DND-41 (cell line): ENCODE data around the gene ERC1.

ENCODE experiments used
- ATAC-seq: fragments of 200-7000 bp; cut with Tn5 transposase; 3 replicates; pipeline ENCODE4 v1.9.1; 2021; ENCODE audit warnings: low read depth; ENCODE audit not compliant: insufficient read depth
- DNase-seq: peaks from one replicate; pipeline ENCODE4 v3.0.0-alpha.2; 2020
- H2AFZ ChIP-seq: 2 replicates; pipeline ENCODE4 v1.6.0; 2012; ENCODE audit warnings: low read depth, low read length
- H3K27ac ChIP-seq: 2 replicates; pipeline ENCODE4 v1.5.1; 2012; ENCODE audit warnings: low read length, inconsistent platforms
- H3K27me3 ChIP-seq: fragments of 200-600 bp; sonication (generic); 2 replicates; pipeline ENCODE4 v1.6.0; 2012; ENCODE audit warnings: low read length, mild to moderate bottlenecking, inconsistent platforms; ENCODE audit not compliant: insufficient read depth, poor library complexity
- H3K36me3 ChIP-seq: 2 replicates; pipeline ENCODE4 v1.5.1; 2012; ENCODE audit warnings: low read length, inconsistent platforms; ENCODE audit not compliant: insufficient read depth
- H3K4me1 ChIP-seq: 2 replicates; pipeline ENCODE4 v1.5.1; 2012; ENCODE audit warnings: mild to moderate bottlenecking, low read length; ENCODE audit not compliant: insufficient read depth
- H3K4me2 ChIP-seq: 2 replicates; pipeline ENCODE4 v1.6.0; 2012; ENCODE audit warnings: mild to moderate bottlenecking, moderate library complexity, low read length, inconsistent platforms; ENCODE audit not compliant: insufficient read depth
- H3K4me3 ChIP-seq, 2 experiments: fragments of 200-600 bp in 1 of 2; shearing (Covaris generic) in 1 of 2; 2 replicates each; pipeline ENCODE4 v1.5.1; 2012 to 2016; ENCODE audit warnings: inconsistent platforms in 2 of 2, low read length in 2 of 2, mild to moderate bottlenecking in 2 of 2, low read depth in 1 of 2, moderate library complexity in 1 of 2
- H3K79me2 ChIP-seq: 2 replicates; pipeline ENCODE4 v1.6.0; 2012; ENCODE audit warnings: low read length, inconsistent platforms; ENCODE audit not compliant: insufficient read depth
- H3K9ac ChIP-seq: 2 replicates; pipeline ENCODE4 v1.6.0; 2012; ENCODE audit warnings: low read depth, mild to moderate bottlenecking, inconsistent platforms, low read length, moderate library complexity
- H3K9me3 ChIP-seq: 2 replicates; pipeline ENCODE4 v1.5.1; 2012; ENCODE audit warnings: low read length, moderate library complexity, mild to moderate bottlenecking, inconsistent platforms; ENCODE audit not compliant: insufficient read depth, severe bottlenecking
- H4K20me1 ChIP-seq: 2 replicates; pipeline ENCODE4 v1.6.0; 2012; ENCODE audit warnings: low read length; ENCODE audit not compliant: insufficient read depth
- EZH2 ChIP-seq: IDR thresholded peaks from 3 replicates; pipeline ENCODE4 v1.6.1; 2012; ENCODE audit warnings: borderline replicate concordance, low read depth, mild to moderate bottlenecking, moderate library complexity, low read length, inconsistent platforms; ENCODE audit not compliant: severe bottlenecking
- TF ChIP-seq, protein P1 (sequence below): IDR thresholded peaks from 2 replicates; pipeline ENCODE4 v1.5.1; 2012; ENCODE audit warnings: borderline replicate concordance, low read length, moderate library complexity, mild to moderate bottlenecking; ENCODE audit not compliant: poor library complexity, severe bottlenecking; ENCODE audit errors: extremely low read depth

ERC1 gene

DNA sequence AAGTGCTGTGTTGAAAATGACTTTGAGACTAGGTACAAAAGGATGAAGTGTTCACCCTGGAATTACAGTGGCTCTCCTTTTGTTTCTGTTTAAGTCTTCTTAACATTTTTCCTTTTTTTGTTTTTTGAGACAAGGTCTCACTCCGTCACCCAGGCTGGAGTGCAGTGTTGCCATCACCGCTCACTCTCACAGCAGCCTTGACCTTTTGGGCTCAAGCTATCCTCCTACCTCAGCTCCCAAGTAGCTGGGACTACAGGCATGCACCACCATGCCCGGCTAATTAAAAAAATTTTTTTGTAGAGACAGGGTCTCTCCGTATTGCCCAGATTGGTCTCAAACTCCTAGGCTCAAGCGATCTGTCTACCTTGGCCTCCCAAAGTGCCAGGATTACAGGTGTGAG lies 20.1 kb downstream of the ERC1 start:
- H3K27me3 ChIP-seq: no peaks in the 10 kb centered on the region
- no peak for DNase-seq
- H3K4me1 ChIP-seq: no peaks in the 10 kb centered on the region
- H3K79me2 ChIP-seq: peaks cover 10% of the 10 kb centered on the region; the same call in 1 of the 2 replicates
- TF ChIP-seq, protein P1, sequence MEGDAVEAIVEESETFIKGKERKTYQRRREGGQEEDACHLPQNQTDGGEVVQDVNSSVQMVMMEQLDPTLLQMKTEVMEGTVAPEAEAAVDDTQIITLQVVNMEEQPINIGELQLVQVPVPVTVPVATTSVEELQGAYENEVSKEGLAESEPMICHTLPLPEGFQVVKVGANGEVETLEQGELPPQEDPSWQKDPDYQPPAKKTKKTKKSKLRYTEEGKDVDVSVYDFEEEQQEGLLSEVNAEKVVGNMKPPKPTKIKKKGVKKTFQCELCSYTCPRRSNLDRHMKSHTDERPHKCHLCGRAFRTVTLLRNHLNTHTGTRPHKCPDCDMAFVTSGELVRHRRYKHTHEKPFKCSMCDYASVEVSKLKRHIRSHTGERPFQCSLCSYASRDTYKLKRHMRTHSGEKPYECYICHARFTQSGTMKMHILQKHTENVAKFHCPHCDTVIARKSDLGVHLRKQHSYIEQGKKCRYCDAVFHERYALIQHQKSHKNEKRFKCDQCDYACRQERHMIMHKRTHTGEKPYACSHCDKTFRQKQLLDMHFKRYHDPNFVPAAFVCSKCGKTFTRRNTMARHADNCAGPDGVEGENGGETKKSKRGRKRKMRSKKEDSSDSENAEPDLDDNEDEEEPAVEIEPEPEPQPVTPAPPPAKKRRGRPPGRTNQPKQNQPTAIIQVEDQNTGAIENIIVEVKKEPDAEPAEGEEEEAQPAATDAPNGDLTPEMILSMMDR: no peak
- no peak for TF ChIP-seq EZH2
- no peak overlapping the region for H3K4me3 ChIP-seq
- H3K9ac ChIP-seq: no peak overlapping the region
- no peak overlapping the region for H3K4me2 ChIP-seq
- H2AFZ ChIP-seq: no peak overlapping the region
- ATAC-seq: no peak
- no peaks in the 10 kb centered on the region for H4K20me1 ChIP-seq
- no peaks in the 10 kb centered on the region for H3K36me3 ChIP-seq
- H3K27ac ChIP-seq: no peak overlapping the region
- H3K9me3 ChIP-seq: no peaks in the 10 kb centered on the region

DNA sequence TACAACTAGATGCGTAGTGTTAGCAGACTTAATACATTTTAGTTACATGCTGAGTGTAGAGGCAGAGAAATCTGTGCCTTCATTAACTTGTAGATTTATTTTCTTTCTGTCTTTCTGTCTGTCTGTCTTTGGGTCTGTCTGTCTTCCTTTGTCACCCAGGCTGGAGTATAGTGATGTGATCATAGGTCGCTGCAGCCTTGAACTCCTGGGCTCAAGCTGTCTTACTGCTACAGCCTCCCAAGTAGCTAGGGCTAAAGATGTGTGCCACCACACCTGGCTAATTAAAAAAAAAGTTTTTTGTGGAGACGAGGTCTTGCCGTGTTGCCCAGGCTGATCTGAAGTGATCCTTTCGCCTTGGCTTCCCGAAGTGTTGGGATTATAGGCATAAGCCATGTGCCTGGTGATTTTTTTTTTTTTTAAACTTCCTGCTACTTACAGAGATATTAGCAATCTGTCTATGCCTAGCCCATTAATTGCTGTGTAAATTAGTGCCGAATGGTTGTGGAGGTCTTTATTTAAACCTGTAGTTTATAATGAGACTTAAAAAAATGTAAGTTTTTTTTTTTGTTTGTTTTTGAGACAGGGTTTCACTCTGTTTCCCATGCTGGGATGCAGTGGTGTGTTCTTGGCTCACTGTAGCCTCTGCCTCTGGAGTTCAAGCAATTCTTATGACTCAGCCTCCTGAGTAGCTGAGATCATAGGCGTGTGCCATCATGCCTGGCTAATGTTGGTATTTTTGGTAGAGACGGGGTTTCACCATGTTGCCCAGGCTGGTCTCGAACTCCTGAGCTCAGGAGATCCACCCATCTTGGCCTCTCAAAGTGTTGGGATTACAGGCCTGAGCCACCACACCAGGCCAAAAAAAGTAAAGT lies 22.8 kb downstream of the ERC1 start:
- Histone ChIP-seq H3K4me1 (no peaks in the 10 kb centered on the region), H3K27me3 (no peaks in the 10 kb centered on the region), H3K4me3 (no peak overlapping the region), H3K27ac (no peak overlapping the region), H3K9ac (no peak overlapping the region), H3K79me2 (peaks cover 6% of the 10 kb centered on the region; the same call in 1 of the 2 replicates), H3K4me2 (no peak overlapping the region), H4K20me1 (no peaks in the 10 kb centered on the region), H3K36me3 (no peaks in the 10 kb centered on the region), H2AFZ (no peak overlapping the region), H3K9me3 (no peaks in the 10 kb centered on the region)
- no peak for DNase-seq
- TF ChIP-seq, protein P1: no peak
- TF ChIP-seq EZH2: no peak
- no peak for ATAC-seq

DNA sequence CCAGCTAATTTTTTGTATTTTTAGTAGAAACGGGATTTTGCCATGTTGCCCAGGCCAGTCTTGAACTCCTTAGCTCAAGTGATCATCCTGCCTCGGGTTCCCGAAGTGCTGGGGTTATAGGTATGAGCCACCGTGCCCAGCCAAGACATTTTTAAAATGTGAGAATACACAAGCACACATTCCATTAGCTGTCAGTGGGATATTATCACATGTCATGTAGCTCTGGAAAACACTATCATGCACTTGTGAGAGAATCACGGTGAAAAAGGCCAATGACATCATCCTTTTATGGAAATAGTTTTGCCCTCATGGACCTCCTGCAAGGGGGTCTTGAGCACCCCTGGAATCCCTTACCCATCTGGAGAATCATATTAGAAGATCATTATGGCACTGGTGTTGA lies 28.3 kb downstream of the ERC1 start:
- no peak for ATAC-seq
- Histone ChIP-seq H3K27me3 (no peaks in the 10 kb centered on the region), H3K79me2 (peaks cover 3% of the 10 kb centered on the region; the same call in 1 of the 2 replicates), H3K27ac (no peak overlapping the region), H3K36me3 (no peaks in the 10 kb centered on the region; the same call in 1 of the 2 replicates), H3K9me3 (no peaks in the 10 kb centered on the region), H3K9ac (no peak overlapping the region), H3K4me3 (no peak overlapping the region), H3K4me2 (no peak overlapping the region), H2AFZ (no peak overlapping the region), H4K20me1 (no peaks in the 10 kb centered on the region), H3K4me1 (no peaks in the 10 kb centered on the region)
- no peak for TF ChIP-seq EZH2
- TF ChIP-seq, protein P1: no peak
- no peak for DNase-seq
